ENCODE results near the gene SAG.

DNA sequence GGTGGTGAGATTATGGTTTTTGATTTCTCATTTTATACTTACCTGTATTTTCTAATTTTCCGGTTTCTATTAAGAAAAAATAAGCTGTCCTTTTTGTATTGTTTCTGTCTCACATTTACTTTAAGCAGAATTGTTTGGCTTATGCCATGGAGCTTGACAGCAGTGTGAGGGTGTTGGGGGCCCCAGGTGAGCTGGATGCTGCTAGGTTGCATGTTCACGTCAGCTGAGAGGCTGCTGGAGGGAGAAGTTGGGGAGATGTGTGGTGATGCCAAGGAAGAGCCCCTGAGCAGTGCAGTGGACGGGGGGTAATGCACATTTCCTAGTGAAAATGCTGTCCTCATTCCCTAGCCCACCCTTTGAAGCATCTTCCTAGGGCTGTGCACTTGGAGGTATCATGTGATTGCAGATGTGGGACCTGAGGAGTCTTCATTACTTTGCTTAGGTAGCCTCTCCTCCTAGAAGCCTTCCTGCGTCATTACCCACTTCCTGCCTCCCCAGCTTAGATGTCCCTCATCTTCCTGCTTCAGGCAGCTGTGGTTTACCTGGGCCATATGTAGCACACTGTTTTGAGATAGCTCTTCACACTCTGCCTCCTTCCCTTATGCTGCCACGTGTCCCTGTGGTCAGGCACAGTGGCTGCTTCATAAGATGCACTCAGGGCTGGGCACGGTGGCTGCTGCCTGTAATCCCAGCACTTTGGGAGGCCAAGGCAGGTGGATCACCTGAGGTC lies 39.9 kb upstream of the SAG start:
- TF ChIP-seq, protein P1, sequence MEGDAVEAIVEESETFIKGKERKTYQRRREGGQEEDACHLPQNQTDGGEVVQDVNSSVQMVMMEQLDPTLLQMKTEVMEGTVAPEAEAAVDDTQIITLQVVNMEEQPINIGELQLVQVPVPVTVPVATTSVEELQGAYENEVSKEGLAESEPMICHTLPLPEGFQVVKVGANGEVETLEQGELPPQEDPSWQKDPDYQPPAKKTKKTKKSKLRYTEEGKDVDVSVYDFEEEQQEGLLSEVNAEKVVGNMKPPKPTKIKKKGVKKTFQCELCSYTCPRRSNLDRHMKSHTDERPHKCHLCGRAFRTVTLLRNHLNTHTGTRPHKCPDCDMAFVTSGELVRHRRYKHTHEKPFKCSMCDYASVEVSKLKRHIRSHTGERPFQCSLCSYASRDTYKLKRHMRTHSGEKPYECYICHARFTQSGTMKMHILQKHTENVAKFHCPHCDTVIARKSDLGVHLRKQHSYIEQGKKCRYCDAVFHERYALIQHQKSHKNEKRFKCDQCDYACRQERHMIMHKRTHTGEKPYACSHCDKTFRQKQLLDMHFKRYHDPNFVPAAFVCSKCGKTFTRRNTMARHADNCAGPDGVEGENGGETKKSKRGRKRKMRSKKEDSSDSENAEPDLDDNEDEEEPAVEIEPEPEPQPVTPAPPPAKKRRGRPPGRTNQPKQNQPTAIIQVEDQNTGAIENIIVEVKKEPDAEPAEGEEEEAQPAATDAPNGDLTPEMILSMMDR (IDR thresholded peaks at IDR 0.05; ENCODE audit: extremely low read depth in 1 of 2, insufficient read depth in 1 of 2, low read depth in 1 of 2, low read length in 2 of 2) = no peak
- TF ChIP-seq POLR2AphosphoS5 (IDR thresholded peaks at IDR 0.05; ENCODE audit: insufficient read depth, low read depth, low read length) (no peak), MYC (IDR thresholded peaks at IDR 0.05; ENCODE audit: low read depth, low read length) (no peak)
